Mammary epithelial cell (primary cell): ENCODE data around the gene GSPT1.

ENCODE experiments used
- CTCF ChIP-seq, 2 donors: IDR thresholded peaks in 1 of 2; conservative IDR thresholded peaks in 1 of 2; 2 replicates each; pipeline ENCODE4 v1.5.1; 2011 to 2012; ENCODE audit warnings: inconsistent platforms in 2 of 2, low read length in 2 of 2, mild to moderate bottlenecking in 2 of 2, control low read depth in 1 of 2, low read depth in 1 of 2; ENCODE audit not compliant: insufficient read depth in 1 of 2; ENCODE audit errors: extremely low read depth in 1 of 2
- EZH2 ChIP-seq: IDR thresholded peaks from 2 replicates; pipeline ENCODE4 v1.6.1; 2012; ENCODE audit warnings: low read length, inconsistent platforms, borderline replicate concordance

- no peak for TF ChIP-seq CTCF (conservative IDR thresholded peaks at IDR 0.05 in 1 of 2, IDR thresholded peaks at IDR 0.05 in 1 of 2; ENCODE audit: extremely low read depth in 1 of 2, insufficient read depth in 1 of 2, low read depth in 1 of 2, low read length in 2 of 2)
- no peak for TF ChIP-seq EZH2
Observed at GRCh38 chr16:11950388-11950787, 34.6 kb upstream of the GSPT1 start.
